Measurements from ENCODE around the gene DNAH6.
A peak's percentile ranks its signal among the peaks of the same experiment; 100 is the strongest.

DNAH6 gene

GRCh38 chr2:84603911-84604310 lies 87.6 kb downstream of the DNAH6 start:
- Histone ChIP-seq H3K18ac (ENCODE audit: low read length) (no peak overlapping the region), H3K36me3 (ENCODE audit: control insufficient read depth in 1 of 2, insufficient read depth in 2 of 2, low read length in 2 of 2) (no peaks in the 10 kb centered on the region), H3K4me1 (ENCODE audit: control insufficient read depth in 1 of 2, insufficient read depth in 2 of 2, low read length in 2 of 2) (no peaks in the 10 kb centered on the region), H3K14ac (ENCODE audit: low read length) (no peak overlapping the region), H4K12ac (ENCODE audit: low read depth, low read length) (no peak overlapping the region), H3K9me3 (ENCODE audit: insufficient read depth, low read depth, low read length) (no peaks in the 10 kb centered on the region), H2AK5ac (ENCODE audit: low read length) (no peak overlapping the region), H3K23ac (ENCODE audit: low read length) (no peak overlapping the region), H3K79me1 (ENCODE audit: low read length) (no peaks in the 10 kb centered on the region), H3K9ac (ENCODE audit: low read length) (no peak overlapping the region), H3K27ac (ENCODE audit: low read depth, low read length) (no peak overlapping the region), H2BK5ac (ENCODE audit: low read depth, low read length, poor library complexity) (no peak overlapping the region), H3K27me3 (ENCODE audit: insufficient read depth, low read length) (no peaks in the 10 kb centered on the region), H4K8ac (ENCODE audit: low read depth, low read length) (no peak overlapping the region), H2BK120ac (ENCODE audit: insufficient read depth, low read length, poor library complexity) (no peak overlapping the region), H3K4ac (ENCODE audit: low read depth, low read length) (no peak overlapping the region), H3K4me3 (ENCODE audit: low read depth, low read length) (no peak overlapping the region), H3K79me2 (ENCODE audit: control insufficient read depth, insufficient read depth, low read length, poor library complexity) (no peaks in the 10 kb centered on the region), H3K4me2 (ENCODE audit: low read length) (no peak overlapping the region), H2BK12ac (ENCODE audit: low read length) (no peak overlapping the region), H2AFZ (ENCODE audit: insufficient read depth, low read length, poor library complexity) (no peak overlapping the region), H4K91ac (ENCODE audit: low read depth, low read length) (no peak overlapping the region)
- no peak for DNase-seq
- WGBS (ENCODE audit: extremely low coverage, insufficient coverage, insufficient read length), result no CpG with 5 or more reads among the region's 4 CpGs

- Histone ChIP-seq H4K8ac (ENCODE audit: low read depth, low read length) (no peak overlapping the region), H3K4me1 (ENCODE audit: control insufficient read depth in 1 of 2, insufficient read depth in 2 of 2, low read length in 2 of 2) (peaks cover 0 to 3% of the 10 kb centered on the region in 2 experiments), H3K4me3 (ENCODE audit: low read depth, low read length) (no peak overlapping the region), H3K4ac (ENCODE audit: low read depth, low read length) (no peak overlapping the region), H3K36me3 (ENCODE audit: control insufficient read depth in 1 of 2, insufficient read depth in 2 of 2, low read length in 2 of 2) (no peaks in the 10 kb centered on the region), H2BK120ac (ENCODE audit: insufficient read depth, low read length, poor library complexity) (no peak overlapping the region), H2BK5ac (ENCODE audit: low read depth, low read length, poor library complexity) (no peak overlapping the region), H2BK12ac (ENCODE audit: low read length) (no peak overlapping the region), H3K79me2 (ENCODE audit: control insufficient read depth, insufficient read depth, low read length, poor library complexity) (no peaks in the 10 kb centered on the region), H3K14ac (ENCODE audit: low read length) (no peak overlapping the region), H3K18ac (ENCODE audit: low read length) (no peak overlapping the region), H3K79me1 (ENCODE audit: low read length) (no peaks in the 10 kb centered on the region), H3K23ac (ENCODE audit: low read length) (no peak overlapping the region), H4K12ac (ENCODE audit: low read depth, low read length) (no peak overlapping the region), H3K9ac (ENCODE audit: low read length) (no peak overlapping the region), H3K4me2 (ENCODE audit: low read length) (no peak overlapping the region), H3K27ac (ENCODE audit: low read depth, low read length) (no peak overlapping the region), H3K9me3 (ENCODE audit: insufficient read depth, low read depth, low read length) (no peaks in the 10 kb centered on the region), H3K27me3 (ENCODE audit: insufficient read depth, low read length) (no peaks in the 10 kb centered on the region), H2AFZ (ENCODE audit: insufficient read depth, low read length, poor library complexity) (no peak overlapping the region), H4K91ac (ENCODE audit: low read depth, low read length) (no peak overlapping the region), H2AK5ac (ENCODE audit: low read length) (no peak overlapping the region)
- WGBS (ENCODE audit: extremely low coverage, insufficient coverage, insufficient read length), result no CpG with 5 or more reads among the region's 2 CpGs
- DNase-seq, result peak; percentile 54 to 79
These were observed 96.8 kb downstream of the DNAH6 start for GRCh38 chr2:84613082-84613481.

- no peak overlapping the region for H2BK120ac ChIP-seq (ENCODE audit: insufficient read depth, low read length, poor library complexity)
- no peak overlapping the region for H3K23ac ChIP-seq (ENCODE audit: low read length)
- no peak for DNase-seq
- H2BK5ac ChIP-seq (ENCODE audit: low read depth, low read length, poor library complexity), result no peak overlapping the region
- no peaks in the 10 kb centered on the region for H3K27me3 ChIP-seq (ENCODE audit: insufficient read depth, low read length)
- H3K18ac ChIP-seq (ENCODE audit: low read length), result no peak overlapping the region
- H3K79me2 ChIP-seq (ENCODE audit: control insufficient read depth, insufficient read depth, low read length, poor library complexity), result no peaks in the 10 kb centered on the region
- H3K36me3 ChIP-seq (ENCODE audit: control insufficient read depth in 1 of 2, insufficient read depth in 2 of 2, low read length in 2 of 2), result no peaks in the 10 kb centered on the region
- H4K12ac ChIP-seq (ENCODE audit: low read depth, low read length), result no peak overlapping the region
- no peak overlapping the region for H3K9ac ChIP-seq (ENCODE audit: low read length)
- no peak overlapping the region for H3K27ac ChIP-seq (ENCODE audit: low read depth, low read length)
- no CpG with 5 or more reads among the region's 4 CpGs for WGBS (ENCODE audit: extremely low coverage, insufficient coverage, insufficient read length)
- H2BK12ac ChIP-seq (ENCODE audit: low read length), result no peak overlapping the region
- no peak overlapping the region for H3K4ac ChIP-seq (ENCODE audit: low read depth, low read length)
- H3K4me2 ChIP-seq (ENCODE audit: low read length), result no peak overlapping the region
- H3K9me3 ChIP-seq (ENCODE audit: insufficient read depth, low read depth, low read length), result no peaks in the 10 kb centered on the region
- H3K79me1 ChIP-seq (ENCODE audit: low read length), result no peaks in the 10 kb centered on the region
- H3K4me1 ChIP-seq (ENCODE audit: control insufficient read depth in 1 of 2, insufficient read depth in 2 of 2, low read length in 2 of 2), result no peaks in the 10 kb centered on the region
- no peak overlapping the region for H3K4me3 ChIP-seq (ENCODE audit: low read depth, low read length)
- no peak overlapping the region for H2AK5ac ChIP-seq (ENCODE audit: low read length)
- H3K14ac ChIP-seq (ENCODE audit: low read length), result no peak overlapping the region
- H4K91ac ChIP-seq (ENCODE audit: low read depth, low read length), result no peak overlapping the region
- H4K8ac ChIP-seq (ENCODE audit: low read depth, low read length), result no peak overlapping the region
- H2AFZ ChIP-seq (ENCODE audit: insufficient read depth, low read length, poor library complexity), result no peak overlapping the region
These were observed 103.6 kb downstream of the DNAH6 start for GRCh38 chr2:84619794-84620371.

GRCh38 chr2:84628486-84628885 lies 112.2 kb downstream of the DNAH6 start:
- Histone ChIP-seq H4K91ac (ENCODE audit: low read depth, low read length) (no peak overlapping the region), H3K4me2 (ENCODE audit: low read length) (no peak overlapping the region), H4K12ac (ENCODE audit: low read depth, low read length) (no peak overlapping the region), H3K27me3 (ENCODE audit: insufficient read depth, low read length) (no peaks in the 10 kb centered on the region), H3K14ac (ENCODE audit: low read length) (no peak overlapping the region), H3K4me1 (ENCODE audit: control insufficient read depth in 1 of 2, insufficient read depth in 2 of 2, low read length in 2 of 2) (no peaks in the 10 kb centered on the region), H3K4ac (ENCODE audit: low read depth, low read length) (no peak overlapping the region), H2BK120ac (ENCODE audit: insufficient read depth, low read length, poor library complexity) (no peak overlapping the region), H2AFZ (ENCODE audit: insufficient read depth, low read length, poor library complexity) (no peak overlapping the region), H3K79me2 (ENCODE audit: control insufficient read depth, insufficient read depth, low read length, poor library complexity) (no peaks in the 10 kb centered on the region), H3K9ac (ENCODE audit: low read length) (no peak overlapping the region), H2AK5ac (ENCODE audit: low read length) (no peak overlapping the region), H3K18ac (ENCODE audit: low read length) (no peak overlapping the region), H3K27ac (ENCODE audit: low read depth, low read length) (no peak overlapping the region), H2BK5ac (ENCODE audit: low read depth, low read length, poor library complexity) (no peak overlapping the region), H3K23ac (ENCODE audit: low read length) (no peak overlapping the region), H4K8ac (ENCODE audit: low read depth, low read length) (no peak overlapping the region), H2BK12ac (ENCODE audit: low read length) (no peak overlapping the region), H3K9me3 (ENCODE audit: insufficient read depth, low read depth, low read length) (no peaks in the 10 kb centered on the region), H3K4me3 (ENCODE audit: low read depth, low read length) (no peak overlapping the region), H3K79me1 (ENCODE audit: low read length) (no peaks in the 10 kb centered on the region), H3K36me3 (ENCODE audit: control insufficient read depth in 1 of 2, insufficient read depth in 2 of 2, low read length in 2 of 2) (no peaks in the 10 kb centered on the region)
- WGBS (ENCODE audit: extremely low coverage, insufficient coverage, insufficient read length), result no CpG with 5 or more reads among the region's 2 CpGs
- DNase-seq, result peak; percentile 56 to 82

Measured in trophoblast cell (in vitro differentiated cells and primary cell).